ENCODE results near the gene IL17RE.

IL17RE gene

GRCh38 chr3:9908286-9908685 is 5.6 kb downstream of the IL17RE start:
- no peak for DNase-seq

- DNase-seq = no peak
Observed at GRCh38 chr3:9909221-9910013, 6.8 kb downstream of the IL17RE start.

- no peak for DNase-seq
Observed at GRCh38 chr3:9911863-9912262, 9.2 kb downstream of the IL17RE start.

- DNase-seq = no peak
Observed at GRCh38 chr3:9912294-9912935, 9.8 kb downstream of the IL17RE start.

DNA sequence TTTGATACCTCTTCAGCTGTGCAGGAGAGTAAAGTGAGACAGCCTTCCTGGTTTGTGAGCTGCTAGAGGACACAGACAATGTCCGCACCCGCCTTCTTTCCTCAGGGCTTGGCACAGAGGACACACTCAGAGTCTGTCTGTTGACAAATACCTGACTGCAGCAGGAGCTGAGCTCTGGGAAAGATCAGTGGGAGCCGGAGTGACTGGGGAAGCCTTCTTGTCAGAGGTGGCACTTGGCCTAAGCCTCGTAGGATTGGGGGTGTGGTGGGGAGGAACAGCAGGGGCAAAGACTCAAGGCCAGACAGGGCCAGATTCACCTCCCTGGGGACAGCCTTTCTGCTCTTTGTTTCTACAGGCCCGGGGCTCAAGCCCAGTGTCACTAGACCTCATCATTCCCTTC is 11.0 kb downstream of the IL17RE start:
- DNase-seq = no peak

DNA sequence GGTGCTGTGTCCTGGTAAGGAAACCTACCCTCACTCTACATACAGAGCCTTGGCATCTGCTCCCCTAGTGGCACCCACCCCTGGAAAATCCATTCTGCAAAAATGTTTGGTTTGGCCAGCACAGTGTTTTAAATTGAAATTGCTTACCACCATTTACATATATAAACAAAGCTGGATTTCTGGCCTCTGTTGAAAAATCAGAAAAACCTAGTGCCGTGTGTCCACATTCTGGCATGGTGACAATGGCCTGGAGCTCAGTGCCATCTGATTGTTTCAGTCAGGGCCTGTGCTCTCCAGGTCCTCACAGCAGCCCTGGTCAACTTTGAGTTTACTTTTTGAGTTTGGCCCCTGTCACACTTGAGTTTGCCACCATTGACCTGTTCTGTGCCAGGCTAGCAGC is 11.4 kb downstream of the IL17RE start:
- no peak for DNase-seq

DNA sequence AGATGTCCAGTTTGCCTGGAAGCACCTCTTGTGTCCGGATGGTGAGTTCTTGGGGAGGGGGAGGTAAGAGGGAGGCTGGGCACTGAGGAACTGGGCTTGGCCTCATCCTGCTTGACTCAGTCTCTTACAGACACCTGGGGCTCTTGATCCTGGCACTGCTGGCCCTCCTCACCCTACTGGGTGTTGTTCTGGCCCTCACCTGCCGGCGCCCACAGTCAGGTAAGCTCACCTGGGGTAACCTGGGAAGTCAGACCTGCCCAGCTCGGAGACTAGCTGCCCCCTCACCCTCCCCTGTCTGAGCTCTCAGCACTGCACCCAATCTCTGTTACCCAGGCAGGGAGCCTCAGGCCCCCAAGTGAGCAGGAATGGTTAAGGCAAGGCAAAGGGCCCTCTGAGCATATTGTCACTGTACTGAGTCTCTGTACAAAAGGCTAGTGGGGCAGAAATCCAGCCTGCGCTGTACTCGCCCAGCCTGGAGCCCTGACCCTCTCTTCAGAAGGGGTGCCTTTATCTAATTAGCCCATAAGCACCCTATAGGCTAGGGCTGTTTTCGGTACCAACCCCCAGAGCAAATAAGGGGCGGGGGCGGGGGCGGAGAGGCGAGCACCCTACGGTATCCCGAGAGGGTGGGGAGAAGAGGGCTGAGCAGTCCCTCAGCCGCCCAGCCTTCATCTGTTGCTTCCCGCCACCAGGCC is 12.1 kb downstream of the IL17RE start:
- no peak for DNase-seq

- DNase-seq = no peak
Observed at GRCh38 chr3:9915254-9916141, 12.8 kb downstream of the IL17RE start.

DNA sequence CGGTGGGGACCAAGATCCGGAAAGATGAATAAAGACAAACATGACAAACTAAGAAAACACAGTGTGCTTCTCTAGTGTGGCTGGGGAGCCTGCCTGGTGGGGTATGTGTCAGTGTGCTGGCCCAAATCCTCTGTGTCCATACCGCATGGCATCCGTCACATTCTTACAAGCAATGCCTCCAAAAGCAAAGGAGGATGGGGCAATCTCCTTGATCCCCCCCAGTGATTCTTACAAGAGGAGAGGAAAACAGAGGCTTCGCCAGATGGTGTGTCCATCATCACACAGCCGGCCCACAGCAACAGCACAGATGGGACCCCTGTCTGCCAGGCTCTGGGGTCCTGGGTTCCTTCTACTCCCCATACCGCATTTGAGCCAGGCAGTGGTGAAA is 13.7 kb downstream of the IL17RE start:
- DNase-seq = no peak

- no peak for DNase-seq
Observed at GRCh38 chr3:9916734-9917680, 14.4 kb downstream of the IL17RE start, which contains the start of gene IL17RC. Gene IL17RC, plus strand, starts transcription at chr3:9917098. Its CDS starts 218 bp downstream, at chr3:9917316.

DNA sequence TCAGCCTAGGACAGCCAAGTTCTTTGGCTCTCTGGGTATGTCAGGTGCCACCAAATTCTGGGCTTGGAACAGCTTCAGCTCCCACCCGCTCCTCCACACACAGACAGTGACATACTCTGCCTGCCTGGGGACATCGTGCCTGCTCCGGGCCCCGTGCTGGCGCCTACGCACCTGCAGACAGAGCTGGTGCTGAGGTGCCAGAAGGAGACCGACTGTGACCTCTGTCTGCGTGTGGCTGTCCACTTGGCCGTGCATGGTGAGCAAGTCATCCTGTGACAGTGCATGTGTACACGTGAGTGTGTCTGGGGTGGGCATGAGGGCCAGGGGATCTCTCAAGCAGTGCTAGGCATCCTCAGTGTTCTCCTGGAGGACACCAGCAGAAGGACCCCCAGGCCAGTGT is 15.2 kb downstream of the IL17RE start:
- no peak for DNase-seq

- DNase-seq = no peak
Observed at GRCh38 chr3:9918261-9919038, 15.8 kb downstream of the IL17RE start.

- no peak for DNase-seq
Observed at GRCh38 chr3:9928158-9928557, 25.5 kb downstream of the IL17RE start.

DNA sequence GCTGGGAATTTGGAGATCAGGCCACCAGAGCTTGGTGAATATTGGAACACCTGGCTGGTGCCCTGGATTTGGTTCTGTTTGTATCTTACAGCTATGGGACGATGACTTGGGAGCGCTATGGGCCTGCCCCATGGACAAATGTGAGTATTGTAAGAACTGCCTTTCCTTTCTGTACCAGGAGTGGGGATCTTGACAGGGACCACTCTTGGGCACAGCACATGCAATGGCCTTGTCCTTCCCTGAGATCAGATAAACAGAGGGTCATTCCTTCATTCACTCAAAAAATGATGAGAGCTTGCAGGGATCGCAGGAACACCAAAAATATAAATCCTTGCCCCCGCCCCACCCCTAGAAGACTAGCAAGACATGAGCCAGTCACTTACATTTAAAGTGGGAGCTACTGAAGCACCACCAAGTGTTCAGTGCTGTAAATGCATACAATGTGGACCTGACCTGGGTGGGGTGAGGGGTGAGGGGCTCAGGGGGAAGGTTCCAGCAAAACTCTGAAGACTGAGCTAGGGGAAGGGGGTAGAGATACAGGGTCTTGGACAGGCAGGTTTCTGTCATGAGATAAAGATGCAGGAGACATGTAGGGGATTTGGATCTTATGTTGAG is 28.3 kb downstream of the IL17RE start:
- DNase-seq = no peak

DNA sequence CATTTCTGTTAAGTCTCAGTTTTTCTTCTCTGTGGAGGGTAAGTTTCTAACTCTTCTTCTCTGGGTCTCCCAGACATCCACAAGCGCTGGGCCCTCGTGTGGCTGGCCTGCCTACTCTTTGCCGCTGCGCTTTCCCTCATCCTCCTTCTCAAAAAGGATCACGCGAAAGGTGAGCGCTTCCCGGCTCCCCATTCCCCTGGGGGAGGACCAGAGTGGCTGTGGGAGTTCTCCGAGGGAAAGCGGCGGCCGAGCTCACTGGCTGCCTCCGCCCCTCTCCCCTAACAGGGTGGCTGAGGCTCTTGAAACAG is 29.8 kb downstream of the IL17RE start:
- no peak for DNase-seq

DNA sequence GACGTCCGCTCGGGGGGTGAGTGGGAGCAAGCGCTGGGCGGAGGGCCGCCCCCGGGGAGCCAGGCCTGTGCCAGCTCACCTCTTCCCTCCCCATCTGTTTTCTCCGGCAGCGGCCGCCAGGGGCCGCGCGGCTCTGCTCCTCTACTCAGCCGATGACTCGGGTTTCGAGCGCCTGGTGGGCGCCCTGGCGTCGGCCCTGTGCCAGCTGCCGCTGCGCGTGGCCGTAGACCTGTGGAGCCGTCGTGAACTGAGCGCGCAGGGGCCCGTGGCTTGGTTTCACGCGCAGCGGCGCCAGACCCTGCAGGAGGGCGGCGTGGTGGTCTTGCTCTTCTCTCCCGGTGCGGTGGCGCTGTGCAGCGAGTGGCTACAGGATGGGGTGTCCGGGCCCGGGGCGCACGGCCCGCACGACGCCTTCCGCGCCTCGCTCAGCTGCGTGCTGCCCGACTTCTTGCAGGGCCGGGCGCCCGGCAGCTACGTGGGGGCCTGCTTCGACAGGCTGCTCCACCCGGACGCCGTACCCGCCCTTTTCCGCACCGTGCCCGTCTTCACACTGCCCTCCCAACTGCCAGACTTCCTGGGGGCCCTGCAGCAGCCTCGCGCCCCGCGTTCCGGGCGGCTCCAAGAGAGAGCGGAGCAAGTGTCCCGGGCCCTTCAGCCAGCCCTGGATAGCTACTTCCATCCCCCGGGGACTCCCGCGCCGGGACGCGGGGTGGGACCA is 30.4 kb downstream of the IL17RE start:
- DNase-seq = peak; percentile 80 to 84 (median 82)

DNA sequence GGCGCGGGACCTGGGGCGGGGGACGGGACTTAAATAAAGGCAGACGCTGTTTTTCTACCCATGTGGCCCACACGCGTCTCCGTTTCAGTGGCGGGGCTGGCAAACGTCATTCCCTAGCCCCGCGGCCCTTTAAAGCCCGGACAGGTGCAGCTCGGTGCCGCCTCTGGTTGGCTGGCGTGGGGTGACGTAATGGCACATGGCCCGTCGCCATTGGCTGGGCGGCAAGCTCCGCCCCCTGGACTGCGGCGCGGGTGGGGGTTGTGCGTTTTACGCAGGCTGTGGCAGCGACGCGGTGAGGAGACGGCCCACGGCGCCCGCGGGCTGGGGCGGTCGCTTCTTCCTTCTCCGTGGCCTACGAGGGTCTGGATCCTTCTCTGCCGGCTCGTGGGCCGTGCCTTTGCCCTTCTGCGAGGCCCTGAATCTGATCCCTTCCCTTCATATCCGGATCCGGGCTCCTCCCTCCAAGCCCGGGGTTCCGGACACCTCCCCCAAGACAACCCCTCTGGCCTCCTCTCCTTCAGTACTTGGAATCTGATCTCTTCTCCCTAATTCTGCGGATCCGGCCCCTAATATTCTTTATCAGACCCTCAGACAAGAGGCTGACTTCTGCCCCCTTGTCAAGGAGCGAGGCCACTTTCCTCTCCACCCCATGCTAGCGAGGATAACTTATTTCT is 31.1 kb downstream of the IL17RE start, which contains the start of gene CRELD1:
Gene CRELD1 (plus strand): TSS at position 274 of the 674 bp plus-strand sequence. CDS start 605 bp downstream, outside the sequence.
- peak; percentile 82 to 94 (median 94) for DNase-seq

- DNase-seq = no peak
Observed at GRCh38 chr3:9934235-9934621, 31.6 kb downstream of the IL17RE start.

DNA sequence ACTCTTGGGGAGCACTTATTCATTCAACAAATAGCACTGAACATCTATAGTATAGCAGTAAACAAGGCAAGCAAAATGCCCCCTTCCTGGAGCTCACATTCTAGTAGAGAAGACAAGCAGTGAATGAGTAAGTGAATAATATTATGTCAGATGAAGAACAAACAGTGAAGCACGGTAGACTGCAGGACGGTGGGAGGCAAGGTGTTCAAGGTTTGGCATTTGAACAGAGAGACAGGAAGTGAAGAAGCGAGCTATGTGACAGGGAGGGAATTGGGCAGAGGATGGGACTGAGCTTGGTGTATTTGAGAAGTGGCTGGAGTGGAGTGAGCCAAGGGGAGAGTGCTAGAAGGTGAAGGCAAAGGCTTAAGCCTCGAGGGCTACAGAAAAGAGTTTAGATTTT is 32.3 kb downstream of the IL17RE start:
- no peak for DNase-seq

Data from activated CD4-positive, CD25-positive, alpha-beta regulatory T cell (primary cell).